Activated CD8-positive, alpha-beta memory T cell treated with anti-CD3 and anti-CD28 coated beads, Interleukin-2, amount 50 U/mL, for 24 hours (primary cell): ENCODE measurements around the gene SMAD5.

Experiments used
- DNase-seq: peaks from one replicate; pipeline ENCODE4 v3.0.0-alpha.2; 2020; ENCODE audit errors: extremely low read depth

The SMAD5 gene

GRCh38 chr5:136155078-136155477 lies 22.4 kb downstream of the SMAD5 start:
- DNase-seq = no peak

- DNase-seq = no peak
Observed at GRCh38 chr5:136155761-136156160, 23.1 kb downstream of the SMAD5 start.

- DNase-seq = no peak
Observed at GRCh38 chr5:136157514-136157913, 24.9 kb downstream of the SMAD5 start.

- DNase-seq = no peak
Observed at GRCh38 chr5:136159457-136159856, 26.8 kb downstream of the SMAD5 start.

- no peak for DNase-seq
Observed at GRCh38 chr5:136162008-136162407, 29.4 kb downstream of the SMAD5 start.

- DNase-seq = no peak
Observed at GRCh38 chr5:136164226-136164625, 31.6 kb downstream of the SMAD5 start.

- no peak for DNase-seq
Observed at GRCh38 chr5:136166909-136167308, 34.3 kb downstream of the SMAD5 start.

- no peak for DNase-seq
Observed at GRCh38 chr5:136169218-136169617, 36.6 kb downstream of the SMAD5 start.

GRCh38 chr5:136174021-136174659 lies 41.5 kb downstream of the SMAD5 start:
- DNase-seq = no peak

- no peak for DNase-seq
Observed at GRCh38 chr5:136182618-136183017, 50.0 kb downstream of the SMAD5 start.

GRCh38 chr5:136185974-136186665 lies 53.5 kb downstream of the SMAD5 start:
- no peak for DNase-seq

GRCh38 chr5:136186796-136187195 lies 54.2 kb downstream of the SMAD5 start:
- DNase-seq = no peak

- DNase-seq = no peak
Observed at GRCh38 chr5:136188859-136189258, 56.2 kb downstream of the SMAD5 start.

- no peak for DNase-seq
Observed at GRCh38 chr5:136190091-136190720, 57.6 kb downstream of the SMAD5 start.

- no peak for DNase-seq
Observed at GRCh38 chr5:136190904-136191303, 58.3 kb downstream of the SMAD5 start.

- no peak for DNase-seq
Observed at GRCh38 chr5:136191304-136192014, 58.8 kb downstream of the SMAD5 start.

- no peak for DNase-seq
Observed at GRCh38 chr5:136192015-136192525, 59.4 kb downstream of the SMAD5 start.

GRCh38 chr5:136192526-136193321 lies 60.1 kb downstream of the SMAD5 start, which contains the start of gene SMIM32:
Gene SMIM32 (minus strand): TSS chr5:136193162. CDS start chr5:136192524, 638 bp downstream.
- no peak for DNase-seq

- no peak for DNase-seq
Observed at GRCh38 chr5:136193322-136193935, 60.8 kb downstream of the SMAD5 start.

GRCh38 chr5:136194576-136194975 lies 61.9 kb downstream of the SMAD5 start:
- no peak for DNase-seq
